22Rv1 (cell line): ENCODE results near the gene TRIM2.

Source experiments
- ZFX ChIP-seq: fragments of 450-650 bp; IDR thresholded peaks from 2 replicates; pipeline ENCODE4 v1.6.1; 2017; ENCODE audit warnings: antibody characterized with exemption, borderline replicate concordance
- TF ChIP-seq, protein P1 (sequence below): fragments of 450-650 bp; IDR thresholded peaks from 2 replicates; pipeline ENCODE4 v1.5.1; 2017; ENCODE audit warnings: mild to moderate bottlenecking

DNA sequence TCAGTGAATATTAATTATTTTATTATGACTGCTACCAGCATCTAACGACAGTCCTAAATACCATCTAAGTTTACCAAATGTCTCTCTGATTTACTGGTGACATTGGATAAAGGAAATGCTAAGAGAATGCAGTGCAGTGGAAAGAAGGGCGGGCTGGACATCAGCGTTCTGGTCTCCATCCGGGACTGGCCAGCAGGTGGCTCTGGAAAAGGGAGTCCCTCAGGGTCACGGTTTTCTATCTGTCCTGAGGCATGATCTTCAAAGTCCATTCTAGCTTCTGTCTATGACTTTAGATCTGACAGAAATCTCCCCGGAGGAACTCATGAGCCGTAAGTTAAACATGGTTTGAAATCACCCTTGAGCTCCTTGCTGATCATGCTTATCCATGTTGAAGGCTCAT is 3.3 kb downstream of the TRIM2 start:
- TF ChIP-seq, protein P1, sequence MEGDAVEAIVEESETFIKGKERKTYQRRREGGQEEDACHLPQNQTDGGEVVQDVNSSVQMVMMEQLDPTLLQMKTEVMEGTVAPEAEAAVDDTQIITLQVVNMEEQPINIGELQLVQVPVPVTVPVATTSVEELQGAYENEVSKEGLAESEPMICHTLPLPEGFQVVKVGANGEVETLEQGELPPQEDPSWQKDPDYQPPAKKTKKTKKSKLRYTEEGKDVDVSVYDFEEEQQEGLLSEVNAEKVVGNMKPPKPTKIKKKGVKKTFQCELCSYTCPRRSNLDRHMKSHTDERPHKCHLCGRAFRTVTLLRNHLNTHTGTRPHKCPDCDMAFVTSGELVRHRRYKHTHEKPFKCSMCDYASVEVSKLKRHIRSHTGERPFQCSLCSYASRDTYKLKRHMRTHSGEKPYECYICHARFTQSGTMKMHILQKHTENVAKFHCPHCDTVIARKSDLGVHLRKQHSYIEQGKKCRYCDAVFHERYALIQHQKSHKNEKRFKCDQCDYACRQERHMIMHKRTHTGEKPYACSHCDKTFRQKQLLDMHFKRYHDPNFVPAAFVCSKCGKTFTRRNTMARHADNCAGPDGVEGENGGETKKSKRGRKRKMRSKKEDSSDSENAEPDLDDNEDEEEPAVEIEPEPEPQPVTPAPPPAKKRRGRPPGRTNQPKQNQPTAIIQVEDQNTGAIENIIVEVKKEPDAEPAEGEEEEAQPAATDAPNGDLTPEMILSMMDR, result peak; percentile 62
- no peak for TF ChIP-seq ZFX
